H1 (cell line): ENCODE measurements around the gene GIPR. TPM values are rescaled to one million over a fixed set of nuclear protein-coding genes. Genes with fewer than 3 reads are reported as not detected.

Experiments
- CTCF ChIA-PET: fragments of 300-600 bp; sonication (Branson Sonifier 250); formaldehyde crosslinking; loops from one replicate; lab custom pipeline; 2021; ENCODE audit not compliant: partially characterized antibody; lab: Charles Lee
- POLR2A ChIA-PET: fragments of 300-600 bp; sonication (Branson Sonifier 250); formaldehyde crosslinking; loops from one replicate; lab custom pipeline; 2021; ENCODE audit warnings: inconsistent platforms; ENCODE audit not compliant: partially characterized antibody; lab: Charles Lee
- DNase-seq, 2 experiments: peaks; one replicate each; pipeline versions ENCODE4 v3.0.0 to v3.0.0-alpha.2; 2010 to 2022; ENCODE audit warnings: low spot score in 2 of 2, low read depth in 1 of 2, mixed read lengths in 1 of 2
- FAIRE-seq: peaks from 2 replicates; lab custom pipeline; 2011; peaks lifted over from hg19 to GRCh38; lab: Jason Lieb, UNC
- H2AFZ ChIP-seq: 2 replicates; pipeline ENCODE4 v1.8.1; 2012; ENCODE audit warnings: low read length, inconsistent platforms
- H2AK5ac ChIP-seq: 2 replicates; pipeline ENCODE4 v1.6.1; 2013; ENCODE audit warnings: low read depth, low read length
- H2BK120ac ChIP-seq: replicated peaks from 2 replicates; pipeline ENCODE3; 2013; ENCODE audit warnings: low read depth, low read length, inconsistent platforms
- H2BK12ac ChIP-seq: 2 replicates; pipeline ENCODE4 v1.6.1; 2013; ENCODE audit warnings: low read depth, low read length
- H2BK15ac ChIP-seq: 2 replicates; pipeline ENCODE4 v1.6.1; 2013; ENCODE audit warnings: low read length
- H2BK20ac ChIP-seq: 2 replicates; pipeline ENCODE4 v1.6.1; 2013; ENCODE audit warnings: low read length
- H2BK5ac ChIP-seq: 2 replicates; pipeline ENCODE4 v1.6.1; 2013; ENCODE audit warnings: low read depth, low read length
- H3K14ac ChIP-seq: 2 replicates; pipeline ENCODE4 v1.6.1; 2013; ENCODE audit warnings: inconsistent platforms; ENCODE audit not compliant: insufficient read length
- H3K18ac ChIP-seq: 2 replicates; pipeline ENCODE4 v1.6.1; 2013; ENCODE audit warnings: low read length; ENCODE audit errors: extremely low read depth
- H3K23ac ChIP-seq: 2 replicates; pipeline ENCODE4 v1.6.1; 2013; ENCODE audit warnings: inconsistent platforms; ENCODE audit not compliant: insufficient read length
- H3K23me2 ChIP-seq: 2 replicates; pipeline ENCODE4 v1.6.1; 2013; ENCODE audit warnings: low read depth, low read length
- H3K27ac ChIP-seq: 2 replicates; pipeline ENCODE4 v1.6.1; 2011; ENCODE audit warnings: low read depth, low read length, inconsistent platforms
- H3K27me3 ChIP-seq, 4 experiments: replicated peaks in 1 of 4; 1 replicate in 1 of 4; 2 replicates in 3 of 4; pipeline versions ENCODE4 v1.6.1 to v1.8.1; 2011 to 2013; ENCODE audit warnings: low read length in 3 of 4, mild to moderate bottlenecking in 3 of 4, inconsistent platforms in 2 of 4, mixed read lengths in 2 of 4, moderate library complexity in 1 of 4; ENCODE audit not compliant: control insufficient read depth in 3 of 4, insufficient read depth in 3 of 4; ENCODE audit errors: extremely low read depth in 1 of 4
- H3K36me3 ChIP-seq, 4 experiments: 2 replicates each; pipeline versions ENCODE4 v1.6.1 to v1.8.1; 2011 to 2013; ENCODE audit warnings: mild to moderate bottlenecking in 4 of 4, low read length in 3 of 4, moderate library complexity in 2 of 4, control low read depth in 1 of 4, inconsistent platforms in 1 of 4; ENCODE audit not compliant: insufficient read depth in 4 of 4, control insufficient read depth in 2 of 4
- H3K4ac ChIP-seq: replicated peaks from 2 replicates; pipeline ENCODE3; 2013; ENCODE audit warnings: low read length, low read depth, mixed read lengths, inconsistent platforms; ENCODE audit not compliant: insufficient read length
- H3K4me1 ChIP-seq, 4 experiments: replicated peaks in 1 of 4; 1 replicate in 1 of 4; 2 replicates in 3 of 4; pipeline versions ENCODE4 v1.6.1 to v1.8.1; 2011 to 2013; ENCODE audit warnings: low read length in 3 of 4, inconsistent platforms in 2 of 4, mixed read lengths in 1 of 4; ENCODE audit not compliant: insufficient read depth in 4 of 4, control insufficient read depth in 3 of 4
- H3K4me2 ChIP-seq, 2 experiments: 2 replicates each; pipeline versions ENCODE4 v1.6.1 to v1.8.1; 2011 to 2013; ENCODE audit warnings: low read depth in 2 of 2, low read length in 2 of 2, control low read depth in 1 of 2, inconsistent platforms in 1 of 2, mild to moderate bottlenecking in 1 of 2; ENCODE audit not compliant: insufficient read depth in 1 of 2
- H3K4me3 ChIP-seq, 4 experiments: fragments of 200-600, 300-600 bp in 1 of 4; sonication (generic), shearing (Covaris generic), sonication (Bioruptor Twin) in 1 of 4; 2 replicates each; pipeline versions ENCODE4 v1.5.1 to v1.8.1; 2011 to 2016; ENCODE audit warnings: low read length in 4 of 4, low read depth in 3 of 4, control low read depth in 2 of 4, inconsistent platforms in 2 of 4, mild to moderate bottlenecking in 2 of 4, mixed read lengths in 1 of 4, moderate library complexity in 1 of 4; ENCODE audit not compliant: insufficient read depth in 2 of 4; ENCODE audit errors: extremely low read depth in 1 of 4
- H3K56ac ChIP-seq: replicated peaks from 2 replicates; pipeline ENCODE3; 2013; ENCODE audit warnings: low read depth, mild to moderate bottlenecking, mixed read lengths, low read length, inconsistent platforms; ENCODE audit not compliant: insufficient read length
- H3K79me1 ChIP-seq: 2 replicates; pipeline ENCODE4 v1.6.1; 2013; ENCODE audit warnings: low read depth, low read length, control low read depth
- H3K79me2 ChIP-seq, 2 experiments: 2 replicates each; pipeline versions ENCODE4 v1.6.1 to v1.8.1; 2012 to 2013; ENCODE audit warnings: low read length in 2 of 2, mild to moderate bottlenecking in 2 of 2, inconsistent platforms in 1 of 2; ENCODE audit not compliant: insufficient read depth in 2 of 2, control insufficient read depth in 1 of 2
- H3K9ac ChIP-seq, 4 experiments: replicated peaks in 1 of 4; 1 replicate in 1 of 4; 2 replicates in 3 of 4; pipeline versions ENCODE4 v1.6.1 to v1.8.1; 2011 to 2013; ENCODE audit warnings: low read depth in 3 of 4, low read length in 3 of 4, control low read depth in 2 of 4, mild to moderate bottlenecking in 2 of 4, moderate library complexity in 2 of 4, inconsistent platforms in 1 of 4; ENCODE audit errors: extremely low read depth in 1 of 4
- H3K9me3 ChIP-seq, 2 experiments: 2 replicates each; pipeline versions ENCODE4 v1.6.1 to v1.8.1; 2012 to 2013; ENCODE audit warnings: mild to moderate bottlenecking in 2 of 2, moderate library complexity in 2 of 2, control low read depth in 1 of 2, inconsistent platforms in 1 of 2, low read depth in 1 of 2, low read length in 1 of 2, mixed read lengths in 1 of 2; ENCODE audit not compliant: insufficient read depth in 2 of 2
- H4K20me1 ChIP-seq, 2 experiments: replicated peaks in 1 of 2; 2 replicates each; pipeline versions ENCODE3 to v1.8.1; 2011 to 2013; ENCODE audit warnings: inconsistent platforms in 2 of 2, low read length in 2 of 2, mild to moderate bottlenecking in 1 of 2; ENCODE audit not compliant: insufficient read depth in 2 of 2, control insufficient read depth in 1 of 2
- H4K5ac ChIP-seq: 2 replicates; pipeline ENCODE4 v1.6.1; 2013; ENCODE audit warnings: low read length, low read depth, mixed read lengths, inconsistent platforms; ENCODE audit not compliant: insufficient read length
- H4K8ac ChIP-seq: 2 replicates; pipeline ENCODE4 v1.8.0; 2013; ENCODE audit warnings: mild to moderate bottlenecking, moderate library complexity, low read length, inconsistent platforms; ENCODE audit not compliant: insufficient read depth; ENCODE audit errors: extremely low read depth
- H4K91ac ChIP-seq: replicated peaks from 2 replicates; pipeline ENCODE3; 2013; ENCODE audit warnings: low read length, mixed read lengths, inconsistent platforms; ENCODE audit not compliant: insufficient read length
- BACH1 ChIP-seq: IDR thresholded peaks from 2 replicates; pipeline ENCODE4 v1.6.1; 2012; ENCODE audit warnings: low read length, improper control_type of control experiment
- CBX5 ChIP-seq: fragments of 300-800, 300-1000 bp; sonication (generic); IDR thresholded peaks from 2 replicates; pipeline ENCODE4 v1.7.1; 2016; ENCODE audit warnings: antibody characterized with exemption, low read length, low read depth
- CBX8 ChIP-seq: fragments of 300-800, 300-1000 bp; sonication (generic); IDR thresholded peaks from 2 replicates; pipeline ENCODE4 v1.7.1; 2016; ENCODE audit warnings: low read depth, low read length, borderline replicate concordance
- CHD2 ChIP-seq: IDR thresholded peaks from 2 replicates; pipeline ENCODE4 v1.6.1; 2012; ENCODE audit warnings: low read length, improper control_type of control experiment
- CTBP2 ChIP-seq: IDR thresholded peaks from 2 replicates; pipeline ENCODE4 v1.7.0; 2011; ENCODE audit warnings: borderline replicate concordance, mild to moderate bottlenecking, moderate library complexity, mixed read lengths, low read length; ENCODE audit not compliant: insufficient read depth, insufficient read length
- CTCF ChIP-seq, 3 experiments: IDR thresholded peaks; 1 replicate in 2 of 3; 2 replicates in 1 of 3; pipeline versions ENCODE4 v1.5.1 to v1.6.1; 2011; ENCODE audit warnings: low read length in 3 of 3, mild to moderate bottlenecking in 3 of 3, inconsistent platforms in 2 of 3, low read depth in 1 of 3, moderate library complexity in 1 of 3; ENCODE audit not compliant: insufficient read depth in 1 of 3; ENCODE audit errors: control extremely low read depth in 1 of 3
- JUN ChIP-seq: IDR thresholded peaks from 2 replicates; pipeline ENCODE4 v1.6.1; 2011; ENCODE audit warnings: low read depth, mild to moderate bottlenecking, improper control_type of control experiment, low read length
- SP4 ChIP-seq: IDR thresholded peaks from 2 replicates; pipeline ENCODE4 v1.6.1; 2012; ENCODE audit warnings: low read length, inconsistent platforms
- TBP ChIP-seq: IDR thresholded peaks from 2 replicates; pipeline ENCODE4 v1.6.1; 2011; ENCODE audit warnings: low read depth, low read length, improper control_type of control experiment
- TEAD4 ChIP-seq: IDR thresholded peaks from 2 replicates; pipeline ENCODE4 v1.6.1; 2012; ENCODE audit warnings: low read depth, low read length, inconsistent platforms, mixed read lengths
- WGBS, 2 experiments: shearing (Covaris generic) in 1 of 2; methylation state at CpG; one replicate each; pipeline versions ENCODE4 v1.1.6 to v1.1.7; 2013 to 2015; ENCODE audit warnings: low lambda C conversion rate in 2 of 2, mixed read lengths in 2 of 2, inconsistent platforms in 1 of 2, low coverage in 1 of 2, missing lambda C conversion rate in 1 of 2; ENCODE audit not compliant: insufficient replicate concordance in 2 of 2, insufficient coverage in 1 of 2, insufficient read length in 1 of 2; ENCODE audit errors: extremely low coverage in 1 of 2, missing lambda C conversion rate in 1 of 2; 5-methylcytosine and 5-hydroxymethylcytosine counted together
- polyA plus RNA-seq, 7 experiments: library from polyadenylated mRNA; depleted of rRNA in 3 of 7; stranded (reverse) in 5 of 7; unstranded in 2 of 7; fragments of >200 nt in 5 of 7; fragments of 200-250 nt in 2 of 7; gene quantifications; 1 replicate in 5 of 7; 2 replicates in 1 of 7; 4 replicates in 1 of 7; pipeline versions ENCODE4 v1.2.1 to v1.2.3, GENCODE V29; 2011 to 2013; ENCODE audit warnings: missing spikeins in 2 of 7, mixed read lengths in 2 of 7
- total RNA-seq: library from RNA; stranded (reverse); fragmentation: NEBNext Ultra II Directional; extraction: Animal tissue kit (Norgen Biotek cat#: 25700); gene quantifications from 2 replicates; pipeline ENCODE4 v1.2.1, GENCODE V29; 2021

Gene GIPR
- total and polyA plus RNA-seq, 2 of the 8 experiments (the other 6 are each of a cell fraction or from before 2014, with no cell fraction given) = 0.42 to 1.3 TPM

DNA sequence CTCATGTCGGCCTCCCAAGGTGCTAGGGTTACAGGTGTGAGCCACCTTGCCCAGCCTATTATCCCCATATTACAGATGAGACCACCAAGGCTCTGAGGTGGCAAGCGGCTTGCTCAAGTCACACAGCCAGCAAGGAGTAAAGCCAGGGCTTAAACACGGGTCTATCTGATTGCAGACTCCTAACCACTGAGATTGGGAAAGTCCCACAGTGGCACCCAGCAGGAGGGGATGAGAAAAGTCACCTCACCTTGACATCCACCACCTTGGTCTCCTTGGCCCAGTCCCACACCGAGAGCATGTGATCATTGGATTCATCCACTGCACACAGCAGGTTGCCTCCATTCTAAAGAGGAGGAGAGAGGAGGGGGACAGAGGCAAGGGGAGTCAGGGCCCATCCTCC, 38.3 kb upstream of the GIPR start:
- Histone ChIP-seq H3K18ac (0 out of 2 replicates have a peak overlapping the region, but pooled peaks have one; percentile 9), H3K4me3 (no peak overlapping the region), H3K9ac (no peak overlapping the region), H3K23me2 (peaks cover 4% of the 10 kb centered on the region; the same call in 1 of the 2 replicates), H3K27ac (no peak overlapping the region), H2BK12ac (peak overlapping the region; percentile 95), H3K14ac (no peak overlapping the region), H2BK15ac (peak overlapping the region; percentile 31; the same call in 1 of the 2 replicates), H3K79me2 (no peaks in the 10 kb centered on the region), H2AK5ac (peak overlapping the region; percentile 98), H3K56ac (no peak overlapping the region), H2BK120ac (no peak overlapping the region), H3K9me3 (no peaks in the 10 kb centered on the region), H2BK5ac (peak overlapping the region; percentile 69; the same call in 1 of the 2 replicates), H3K27me3 (no peaks in the 10 kb centered on the region), H3K4me1 (peaks cover 0 to 8% (median 7%) of the 10 kb centered on the region in 4 experiments; a peak in 5 of 7 replicates), H3K23ac (no peak overlapping the region), H3K4me2 (no peak overlapping the region), H4K8ac (no peak overlapping the region), H2AFZ (no peak overlapping the region), H3K36me3 (peaks cover 0 to 4% (median 0%) of the 10 kb centered on the region in 4 experiments; a peak in 1 of 8 replicates), H3K4ac (no peak overlapping the region), H4K91ac (no peak overlapping the region), H3K79me1 (no peaks in the 10 kb centered on the region), H4K20me1 (no peaks in the 10 kb centered on the region), H4K5ac (no peak overlapping the region), H2BK20ac (peak overlapping the region; percentile 40; the same call in 1 of the 2 replicates)
- DNase-seq (no peak), FAIRE-seq (no peak)
- no peak for TF ChIP-seq BACH1
- TF ChIP-seq CTBP2 = no peak
- TF ChIP-seq CBX8 = no peak
- no peak for TF ChIP-seq TEAD4
- no peak for TF ChIP-seq SP4
- no peak for TF ChIP-seq JUN
- no peak for TF ChIP-seq TBP
- TF ChIP-seq CHD2 = no peak
- TF ChIP-seq CTCF (IDR thresholded peaks at IDR 0.05; ENCODE audit: control extremely low read depth in 1 of 3, insufficient read depth in 1 of 3, low read depth in 1 of 3, low read length in 3 of 3) = no peak
- TF ChIP-seq CBX5 = no peak
- 76% methylated on average over 4 of the region's 4 CpGs; no CpG with 5 or more reads in 1 of the 2 experiments for WGBS, 2 experiments
- CTCF ChIA-PET = interaction anchor here (1.1 to 5.2 kb wide), 2 partner anchors 9 to 12 kb away, joined by 3 to 36 read pairs; no protein-coding TSS in a partner anchor
- POLR2A ChIA-PET = interaction anchor here (2.1 to 10.3 kb wide), 2 partner anchors 11 to 12 kb away, joined by 5 to 119 read pairs; no protein-coding TSS in a partner anchor
